ENCODE results near the gene OTX2.

OTX2 gene

GRCh38 chr14:56811593-56812363 lies 1.5 kb upstream of the OTX2 start:
- DNase-seq, result no peak

GRCh38 chr14:56810836-56811592 lies 735 bp upstream of the OTX2 start:
- no peak for DNase-seq

GRCh38 chr14:56809270-56810146 lies 771 bp downstream of the OTX2 start:
- no peak for DNase-seq

- no peak for DNase-seq
Observed at GRCh38 chr14:56808383-56809269, 1.7 kb downstream of the OTX2 start.

GRCh38 chr14:56808110-56808382 lies 2.2 kb downstream of the OTX2 start:
- no peak for DNase-seq

- DNase-seq, result no peak
Observed at GRCh38 chr14:56807386-56808109, 2.7 kb downstream of the OTX2 start.

- no peak for DNase-seq
Observed at GRCh38 chr14:56806760-56807159, 3.5 kb downstream of the OTX2 start.

GRCh38 chr14:56805992-56806727 lies 4.1 kb downstream of the OTX2 start:
- no peak for DNase-seq

GRCh38 chr14:56805201-56805991 lies 4.9 kb downstream of the OTX2 start:
- DNase-seq, result no peak

- no peak for DNase-seq
Observed at GRCh38 chr14:56803816-56804535, 6.3 kb downstream of the OTX2 start.

- no peak for DNase-seq
Observed at GRCh38 chr14:56801920-56802319, 8.4 kb downstream of the OTX2 start.

GRCh38 chr14:56799343-56799645 lies 11.0 kb downstream of the OTX2 start:
- no peak for DNase-seq

GRCh38 chr14:56798447-56799342 lies 11.6 kb downstream of the OTX2 start:
- no peak for DNase-seq

GRCh38 chr14:56797569-56798446 lies 12.5 kb downstream of the OTX2 start:
- no peak for DNase-seq

GRCh38 chr14:56797003-56797568 lies 13.2 kb downstream of the OTX2 start:
- DNase-seq, result no peak

GRCh38 chr14:56796259-56796658 lies 14.0 kb downstream of the OTX2 start:
- no peak for DNase-seq

GRCh38 chr14:56795284-56795622 lies 15.0 kb downstream of the OTX2 start:
- DNase-seq, result no peak

All from stimulated activated CD4-positive, alpha-beta T cell treated with anti-CD3 and anti-CD28 coated beads, Interleukin-12 subunit alpha, Interleukin-12 subunit beta, amount 100 ng/mL, for 4 hours (primary cell).